ENCODE results near the gene KPTN.

GRCh38 chr19:47464675-47465419 lies 19.2 kb downstream of the KPTN start:
- TF ChIP-seq CTCF (IDR thresholded peaks at IDR 0.05; ENCODE audit: poor library complexity) (no peak), EZH2phosphoT487 (IDR thresholded peaks at IDR 0.05; ENCODE audit: low read depth, severe bottlenecking, unreplicated experiment) (no peak), EZH2 (IDR thresholded peaks at IDR 0.05; ENCODE audit: borderline replicate concordance) (no peak)

All from hepatocyte (in vitro differentiated cells).